ENCODE measurements around the gene ZSCAN23.

- TF ChIP-seq, protein P1, sequence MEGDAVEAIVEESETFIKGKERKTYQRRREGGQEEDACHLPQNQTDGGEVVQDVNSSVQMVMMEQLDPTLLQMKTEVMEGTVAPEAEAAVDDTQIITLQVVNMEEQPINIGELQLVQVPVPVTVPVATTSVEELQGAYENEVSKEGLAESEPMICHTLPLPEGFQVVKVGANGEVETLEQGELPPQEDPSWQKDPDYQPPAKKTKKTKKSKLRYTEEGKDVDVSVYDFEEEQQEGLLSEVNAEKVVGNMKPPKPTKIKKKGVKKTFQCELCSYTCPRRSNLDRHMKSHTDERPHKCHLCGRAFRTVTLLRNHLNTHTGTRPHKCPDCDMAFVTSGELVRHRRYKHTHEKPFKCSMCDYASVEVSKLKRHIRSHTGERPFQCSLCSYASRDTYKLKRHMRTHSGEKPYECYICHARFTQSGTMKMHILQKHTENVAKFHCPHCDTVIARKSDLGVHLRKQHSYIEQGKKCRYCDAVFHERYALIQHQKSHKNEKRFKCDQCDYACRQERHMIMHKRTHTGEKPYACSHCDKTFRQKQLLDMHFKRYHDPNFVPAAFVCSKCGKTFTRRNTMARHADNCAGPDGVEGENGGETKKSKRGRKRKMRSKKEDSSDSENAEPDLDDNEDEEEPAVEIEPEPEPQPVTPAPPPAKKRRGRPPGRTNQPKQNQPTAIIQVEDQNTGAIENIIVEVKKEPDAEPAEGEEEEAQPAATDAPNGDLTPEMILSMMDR (IDR thresholded peaks at IDR 0.05; ENCODE audit: low read depth, low read length), result no peak
- TF ChIP-seq EZH2phosphoT487 (IDR thresholded peaks at IDR 0.05; ENCODE audit: low read depth), result no peak
These were observed 705 bp downstream of the ZSCAN23 start for GRCh38 chr6:28442586-28442985.
